OCI-LY1 (cell line): ENCODE results near the gene PTPRD.

Experiments used
- H2AFZ ChIP-seq: fragments of 200-600 bp; sonication (generic), shearing (Covaris generic); 2 replicates; pipeline ENCODE4 v1.6.0; 2014; ENCODE audit warnings: antibody characterized with exemption, mild to moderate bottlenecking, low read length
- H3F3A ChIP-seq: fragments of 200-600 bp; sonication (generic), shearing (Covaris generic); 2 replicates; pipeline ENCODE4 v1.6.0; 2014; ENCODE audit warnings: mild to moderate bottlenecking, antibody characterized with exemption, low read length, moderate library complexity; ENCODE audit not compliant: insufficient read depth
- H3K27ac ChIP-seq: fragments of 200-600 bp; sonication (generic); 2 replicates; pipeline ENCODE4 v1.5.1; 2014; ENCODE audit warnings: low read length, mixed run types, mild to moderate bottlenecking, low read depth; ENCODE audit not compliant: poor library complexity, severe bottlenecking
- H3K27me3 ChIP-seq: fragments of 200-600 bp; sonication (generic); 2 replicates; pipeline ENCODE4 v1.6.0; 2014; ENCODE audit warnings: antibody characterized with exemption, mild to moderate bottlenecking, low read length, moderate library complexity; ENCODE audit not compliant: insufficient read depth
- H3K36me3 ChIP-seq: fragments of 200-600 bp; sonication (generic); 2 replicates; pipeline ENCODE4 v1.6.1; 2014; ENCODE audit warnings: mild to moderate bottlenecking, antibody characterized with exemption, low read length, moderate library complexity, mixed read lengths; ENCODE audit not compliant: insufficient read depth
- H3K4me1 ChIP-seq: fragments of 200-600 bp; sonication (generic); 2 replicates; pipeline ENCODE4 v1.5.1; 2014; ENCODE audit warnings: mild to moderate bottlenecking, low read length, moderate library complexity; ENCODE audit not compliant: insufficient read depth, severe bottlenecking
- H3K4me2 ChIP-seq: fragments of 200-600 bp; sonication (generic), shearing (Covaris generic); 2 replicates; pipeline ENCODE4 v1.6.1; 2014; ENCODE audit warnings: low read length
- H3K4me3 ChIP-seq: fragments of 200-600 bp; sonication (generic); 2 replicates; pipeline ENCODE4 v1.5.1; 2014; ENCODE audit warnings: low read length, low read depth, mild to moderate bottlenecking, mixed read lengths; ENCODE audit not compliant: poor library complexity, severe bottlenecking
- H3K79me2 ChIP-seq: fragments of 200-600 bp; shearing (Covaris generic); 2 replicates; pipeline ENCODE4 v1.6.1; 2016; ENCODE audit warnings: mixed run types, low read length, mixed read lengths; ENCODE audit not compliant: insufficient read depth
- H3K9ac ChIP-seq: fragments of 200-600 bp; sonication (generic), shearing (Covaris generic); 2 replicates; pipeline ENCODE4 v1.6.1; 2014; ENCODE audit warnings: mild to moderate bottlenecking, low read length, mixed read lengths
- H3K9me2 ChIP-seq: fragments of 200-600 bp; sonication (generic), shearing (Covaris generic); 2 replicates; pipeline ENCODE4 v1.6.1; 2014; ENCODE audit warnings: low read depth, mild to moderate bottlenecking, low read length, mixed read lengths
- H3K9me3 ChIP-seq: fragments of 200-600 bp; shearing (Covaris generic); 2 replicates; pipeline ENCODE4 v1.6.1; 2014; ENCODE audit warnings: low read length, mixed read lengths
- H4K20me1 ChIP-seq: fragments of 200-600 bp; sonication (generic), shearing (Covaris generic); 2 replicates; pipeline ENCODE4 v1.6.0; 2016; ENCODE audit warnings: mild to moderate bottlenecking, low read length; ENCODE audit not compliant: insufficient read depth
- EZH2 ChIP-seq: fragments of 200-600 bp; sonication (generic), shearing (Covaris generic); IDR thresholded peaks from 2 replicates; pipeline ENCODE4 v1.8.0; 2017; ENCODE audit warnings: borderline replicate concordance, mixed run types, mild to moderate bottlenecking, antibody characterized with exemption, low read length, moderate library complexity, mixed read lengths
- TF ChIP-seq, protein P1 (sequence below): fragments of 200-600 bp; sonication (generic), shearing (Covaris generic); IDR thresholded peaks from 2 replicates; pipeline ENCODE4 v1.5.1; 2017; ENCODE audit warnings: mild to moderate bottlenecking, antibody characterized with exemption, low read length, moderate library complexity, mixed read lengths

The PTPRD gene

DNA sequence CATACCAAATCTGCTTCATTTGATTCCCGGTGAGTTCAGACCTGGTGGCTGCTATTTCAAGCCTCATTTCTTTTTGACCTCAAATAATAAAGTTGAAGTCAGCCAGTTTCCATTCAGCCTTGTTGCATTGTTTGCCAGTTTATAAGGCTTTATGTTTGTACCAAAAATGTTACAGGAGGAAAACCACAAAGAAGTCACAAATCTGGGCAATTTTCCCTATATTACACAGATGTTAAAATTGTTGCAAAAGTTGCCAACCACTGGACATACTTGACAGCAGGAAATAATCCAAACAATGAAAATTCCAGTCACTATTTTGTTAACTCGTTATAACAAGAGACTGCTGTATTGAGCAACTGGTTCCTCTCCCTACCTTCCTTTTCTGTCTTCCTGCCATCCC, 1488.2 kb downstream of the PTPRD start:
- Histone ChIP-seq H2AFZ (no peak overlapping the region), H3K27me3 (no peaks in the 10 kb centered on the region), H3K4me2 (no peak overlapping the region), H3K4me1 (no peaks in the 10 kb centered on the region), H4K20me1 (no peaks in the 10 kb centered on the region), H3K4me3 (no peak overlapping the region), H3K9ac (no peak overlapping the region), H3K9me3 (no peaks in the 10 kb centered on the region), H3K79me2 (no peaks in the 10 kb centered on the region), H3K36me3 (no peaks in the 10 kb centered on the region), H3K9me2 (no peaks in the 10 kb centered on the region), H3K27ac (no peak overlapping the region), H3F3A (no peaks in the 10 kb centered on the region; the same call in 1 of the 2 replicates)
- TF ChIP-seq, protein P1, sequence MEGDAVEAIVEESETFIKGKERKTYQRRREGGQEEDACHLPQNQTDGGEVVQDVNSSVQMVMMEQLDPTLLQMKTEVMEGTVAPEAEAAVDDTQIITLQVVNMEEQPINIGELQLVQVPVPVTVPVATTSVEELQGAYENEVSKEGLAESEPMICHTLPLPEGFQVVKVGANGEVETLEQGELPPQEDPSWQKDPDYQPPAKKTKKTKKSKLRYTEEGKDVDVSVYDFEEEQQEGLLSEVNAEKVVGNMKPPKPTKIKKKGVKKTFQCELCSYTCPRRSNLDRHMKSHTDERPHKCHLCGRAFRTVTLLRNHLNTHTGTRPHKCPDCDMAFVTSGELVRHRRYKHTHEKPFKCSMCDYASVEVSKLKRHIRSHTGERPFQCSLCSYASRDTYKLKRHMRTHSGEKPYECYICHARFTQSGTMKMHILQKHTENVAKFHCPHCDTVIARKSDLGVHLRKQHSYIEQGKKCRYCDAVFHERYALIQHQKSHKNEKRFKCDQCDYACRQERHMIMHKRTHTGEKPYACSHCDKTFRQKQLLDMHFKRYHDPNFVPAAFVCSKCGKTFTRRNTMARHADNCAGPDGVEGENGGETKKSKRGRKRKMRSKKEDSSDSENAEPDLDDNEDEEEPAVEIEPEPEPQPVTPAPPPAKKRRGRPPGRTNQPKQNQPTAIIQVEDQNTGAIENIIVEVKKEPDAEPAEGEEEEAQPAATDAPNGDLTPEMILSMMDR: no peak
- no peak for TF ChIP-seq EZH2

DNA sequence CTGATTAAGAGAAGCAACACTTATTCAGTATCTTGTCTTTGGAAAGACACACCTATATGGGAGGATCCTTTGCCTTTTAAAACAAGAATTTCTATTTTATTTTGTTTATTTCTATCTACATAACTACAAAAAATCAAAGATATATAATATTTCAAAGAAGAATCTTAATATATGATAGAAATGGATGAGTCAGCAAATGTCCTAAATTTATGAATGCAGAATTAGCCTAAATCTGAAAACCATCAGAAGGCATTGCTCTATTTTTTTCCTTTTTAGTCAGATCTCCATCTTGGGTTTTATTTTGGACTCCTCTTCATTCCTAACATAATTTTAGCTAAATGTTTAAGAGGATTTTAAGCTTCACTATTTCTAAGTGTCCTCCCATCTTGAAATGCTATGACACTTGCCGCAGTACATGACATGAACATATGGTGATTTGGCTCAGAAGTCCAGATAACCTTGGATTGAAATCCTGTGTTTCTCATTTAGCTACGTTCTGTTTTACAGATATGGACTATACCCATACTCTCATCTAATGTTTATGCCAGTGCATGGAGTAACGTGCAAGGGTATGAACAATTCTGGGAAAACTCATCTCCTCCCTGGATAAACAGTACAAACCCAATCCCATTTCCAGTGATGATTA, 1490.4 kb downstream of the PTPRD start:
- Histone ChIP-seq H3K9me2 (no peaks in the 10 kb centered on the region), H3K79me2 (no peaks in the 10 kb centered on the region), H2AFZ (no peak overlapping the region), H3K9me3 (no peaks in the 10 kb centered on the region), H3K4me2 (no peak overlapping the region), H3K27ac (no peak overlapping the region), H3K4me3 (no peak overlapping the region), H3K27me3 (no peaks in the 10 kb centered on the region), H3K9ac (no peak overlapping the region), H4K20me1 (no peaks in the 10 kb centered on the region), H3F3A (no peaks in the 10 kb centered on the region), H3K4me1 (no peaks in the 10 kb centered on the region), H3K36me3 (no peaks in the 10 kb centered on the region)
- TF ChIP-seq, protein P1: no peak
- TF ChIP-seq EZH2: no peak

DNA sequence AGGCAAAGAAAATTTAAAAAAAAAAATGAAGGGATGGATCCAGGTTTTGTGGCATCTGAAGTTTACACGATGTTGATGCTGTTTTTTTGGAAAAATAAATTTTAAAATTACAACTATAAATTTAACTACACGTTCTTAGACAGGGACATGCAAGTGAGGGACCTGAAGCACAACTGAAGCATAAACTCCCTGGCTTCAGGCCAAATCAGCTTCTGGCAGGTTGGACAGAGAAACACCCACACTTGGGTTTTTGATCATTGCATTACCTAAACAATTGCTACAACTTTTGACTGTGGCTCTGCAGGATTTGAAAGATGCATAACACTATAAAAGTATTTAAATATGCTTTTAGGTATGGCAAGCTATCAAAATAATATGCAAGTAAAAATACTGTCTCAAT, 1494.9 kb downstream of the PTPRD start:
- Histone ChIP-seq H3K79me2 (no peaks in the 10 kb centered on the region), H3K4me1 (no peaks in the 10 kb centered on the region), H3K9me3 (no peaks in the 10 kb centered on the region), H3K9ac (no peak overlapping the region), H3K27ac (no peak overlapping the region), H3F3A (no peaks in the 10 kb centered on the region), H3K4me2 (no peak overlapping the region), H3K36me3 (no peaks in the 10 kb centered on the region), H4K20me1 (no peaks in the 10 kb centered on the region), H3K27me3 (no peaks in the 10 kb centered on the region), H2AFZ (no peak overlapping the region), H3K9me2 (no peaks in the 10 kb centered on the region), H3K4me3 (no peak overlapping the region)
- TF ChIP-seq, protein P1: no peak
- no peak for TF ChIP-seq EZH2
